WI38 (cell line): ENCODE results near the gene SETBP1.

Experiments used
- H3K4me3 ChIP-seq: 2 replicates; pipeline ENCODE4 v1.5.1; 2011; ENCODE audit warnings: low read depth, mild to moderate bottlenecking, control low read depth, low read length
- TF ChIP-seq, protein P1 (sequence below): IDR thresholded peaks from 2 replicates; pipeline ENCODE4 v1.5.1; 2012; ENCODE audit warnings: low read depth, mild to moderate bottlenecking, control low read depth, low read length

The SETBP1 gene

DNA sequence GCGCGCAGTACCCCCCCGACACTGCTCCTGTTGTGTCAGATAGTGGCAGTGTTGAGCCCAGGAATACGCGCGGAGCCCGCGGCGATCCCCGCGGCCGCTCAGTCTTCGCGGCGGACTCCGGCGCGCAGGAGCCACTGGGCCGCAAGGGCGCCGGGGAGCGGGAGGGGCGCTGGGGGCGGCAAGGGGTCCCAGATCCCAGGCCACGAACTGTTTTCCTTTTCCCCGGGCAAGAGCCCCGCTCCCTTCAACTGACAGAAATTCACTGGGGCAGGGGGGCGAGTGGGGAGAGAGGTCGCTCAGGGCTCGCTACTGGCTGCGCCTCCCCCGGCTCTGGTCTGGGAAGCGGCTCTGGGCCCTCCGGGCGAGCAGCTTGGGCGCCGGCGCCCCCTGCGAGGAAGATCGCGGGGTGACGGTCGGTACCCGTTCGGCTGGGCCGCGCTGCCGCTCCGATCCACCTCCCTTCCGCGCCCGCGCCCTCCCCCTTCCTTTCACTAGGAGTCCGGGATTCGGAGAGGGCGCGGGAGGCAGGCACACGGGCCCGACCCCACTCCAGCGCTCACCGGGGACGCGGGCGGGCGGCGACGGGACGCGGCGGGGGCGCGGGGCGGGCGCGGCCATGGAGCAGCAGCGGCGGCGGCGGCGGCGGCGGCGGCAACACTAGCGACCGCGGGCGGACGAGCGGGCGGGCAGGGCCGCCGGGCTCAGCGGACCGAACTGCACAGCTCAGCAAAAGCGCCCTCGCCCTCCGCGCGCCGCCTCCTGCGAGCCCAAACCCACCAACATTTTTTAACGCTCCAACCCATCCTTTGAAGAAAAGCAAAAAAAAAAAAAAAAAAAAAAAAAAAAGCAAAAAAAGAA is 1.4 kb upstream of the SETBP1 start:
- TF ChIP-seq, protein P1, sequence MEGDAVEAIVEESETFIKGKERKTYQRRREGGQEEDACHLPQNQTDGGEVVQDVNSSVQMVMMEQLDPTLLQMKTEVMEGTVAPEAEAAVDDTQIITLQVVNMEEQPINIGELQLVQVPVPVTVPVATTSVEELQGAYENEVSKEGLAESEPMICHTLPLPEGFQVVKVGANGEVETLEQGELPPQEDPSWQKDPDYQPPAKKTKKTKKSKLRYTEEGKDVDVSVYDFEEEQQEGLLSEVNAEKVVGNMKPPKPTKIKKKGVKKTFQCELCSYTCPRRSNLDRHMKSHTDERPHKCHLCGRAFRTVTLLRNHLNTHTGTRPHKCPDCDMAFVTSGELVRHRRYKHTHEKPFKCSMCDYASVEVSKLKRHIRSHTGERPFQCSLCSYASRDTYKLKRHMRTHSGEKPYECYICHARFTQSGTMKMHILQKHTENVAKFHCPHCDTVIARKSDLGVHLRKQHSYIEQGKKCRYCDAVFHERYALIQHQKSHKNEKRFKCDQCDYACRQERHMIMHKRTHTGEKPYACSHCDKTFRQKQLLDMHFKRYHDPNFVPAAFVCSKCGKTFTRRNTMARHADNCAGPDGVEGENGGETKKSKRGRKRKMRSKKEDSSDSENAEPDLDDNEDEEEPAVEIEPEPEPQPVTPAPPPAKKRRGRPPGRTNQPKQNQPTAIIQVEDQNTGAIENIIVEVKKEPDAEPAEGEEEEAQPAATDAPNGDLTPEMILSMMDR = no peak; the same call in 1 of the 2 replicates
- H3K4me3 ChIP-seq = peak overlapping the region; percentile 63

DNA sequence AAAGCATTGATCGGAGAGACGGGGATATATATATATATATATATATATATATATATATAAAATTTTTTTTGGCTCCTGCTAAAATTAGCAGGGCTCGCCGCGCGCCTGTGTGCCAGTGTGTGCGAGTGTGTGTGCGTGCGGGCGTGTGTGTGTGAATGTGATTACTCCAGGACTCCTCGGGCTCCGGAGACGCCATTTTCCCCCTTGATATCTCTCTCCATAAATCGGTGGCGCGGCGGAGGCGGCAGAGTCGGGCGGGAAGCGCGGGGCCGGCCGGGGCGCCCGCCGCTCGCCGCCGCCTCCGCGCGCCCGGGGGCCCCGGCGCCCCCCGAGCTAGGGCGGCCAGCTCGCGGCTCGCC is 795 bp upstream of the SETBP1 start:
- TF ChIP-seq, protein P1 = no peak
- peak overlapping the region; percentile 63 for H3K4me3 ChIP-seq

DNA sequence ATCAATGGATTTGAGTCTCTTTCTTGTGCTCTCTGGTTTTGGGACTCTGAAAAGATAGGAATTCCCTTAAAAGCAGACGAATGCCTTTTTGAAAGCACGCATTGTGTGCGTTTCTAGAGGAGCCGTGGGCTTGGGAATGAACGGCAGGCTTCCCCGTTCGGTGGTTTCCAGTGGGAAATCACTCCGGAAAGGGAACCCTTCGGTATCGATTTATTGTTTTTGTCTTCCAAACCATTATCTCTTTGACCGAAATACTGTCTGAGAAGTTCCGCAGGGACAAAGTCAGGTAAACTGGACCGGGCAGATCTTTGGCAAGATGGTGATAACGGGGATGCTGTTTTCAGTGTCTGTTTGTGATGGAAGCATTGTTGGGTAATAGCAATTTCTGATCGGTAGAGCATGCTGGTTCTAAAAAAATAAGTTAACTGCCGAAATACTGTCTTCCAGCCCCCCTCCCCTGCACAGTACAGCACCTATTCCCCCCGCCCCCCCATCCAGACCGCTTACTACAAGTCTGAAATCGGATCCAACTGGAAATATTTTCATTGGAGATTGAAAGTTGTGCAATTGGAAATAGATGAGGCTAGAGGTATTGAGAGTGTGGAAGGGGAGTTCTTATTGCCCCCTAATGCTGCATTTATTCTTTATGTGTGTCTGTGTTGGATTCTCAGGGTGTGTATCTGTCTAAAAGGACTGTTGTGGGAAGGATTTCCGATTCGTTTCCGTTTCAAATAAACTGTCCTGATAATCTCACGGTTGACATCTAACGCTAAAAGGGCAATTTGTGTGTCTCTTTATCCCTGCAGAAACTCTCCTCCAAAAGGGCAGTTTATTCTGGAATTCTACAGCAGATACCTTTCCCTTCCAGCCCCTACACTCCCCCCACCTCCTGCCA is 635 bp downstream of the SETBP1 start:
- no peak overlapping the region for H3K4me3 ChIP-seq

DNA sequence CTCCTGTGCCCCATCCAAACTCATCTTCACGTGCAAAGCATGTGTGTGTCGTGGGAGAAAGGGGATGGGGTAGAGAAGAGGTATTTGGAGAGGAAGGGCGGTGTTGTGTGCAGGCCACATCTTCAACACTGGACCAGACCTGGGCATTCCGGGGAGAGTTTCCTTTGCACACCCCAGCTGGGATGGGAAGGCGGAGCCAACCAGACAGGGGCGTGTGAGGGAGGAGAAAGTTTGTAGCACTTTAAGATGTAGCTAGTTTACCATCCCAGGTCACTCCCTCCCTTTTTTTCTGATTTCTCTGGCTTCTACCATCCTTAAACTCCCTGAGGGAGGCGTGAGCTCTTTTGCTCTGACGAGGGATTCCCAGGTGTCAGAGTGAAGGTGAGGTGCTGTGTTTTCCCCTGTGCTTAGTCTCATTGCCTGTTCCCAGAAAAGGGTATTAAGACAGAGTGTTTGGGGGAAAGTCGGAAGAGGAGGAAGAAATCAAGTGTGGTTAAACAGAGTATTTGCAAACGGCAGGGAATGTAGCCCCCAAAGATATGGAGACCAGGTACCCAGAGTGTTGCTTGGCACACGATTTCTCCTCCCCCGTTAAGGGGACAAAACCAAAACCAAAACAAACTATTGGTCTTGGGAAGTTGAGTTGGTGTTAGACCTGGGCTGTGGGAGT is 1.6 kb downstream of the SETBP1 start:
- H3K4me3 ChIP-seq = no peak overlapping the region
- TF ChIP-seq, protein P1 = no peak

More for the DNA sequence above, 635 bp downstream of the SETBP1 start:
- TF ChIP-seq, protein P1 = no peak

DNA sequence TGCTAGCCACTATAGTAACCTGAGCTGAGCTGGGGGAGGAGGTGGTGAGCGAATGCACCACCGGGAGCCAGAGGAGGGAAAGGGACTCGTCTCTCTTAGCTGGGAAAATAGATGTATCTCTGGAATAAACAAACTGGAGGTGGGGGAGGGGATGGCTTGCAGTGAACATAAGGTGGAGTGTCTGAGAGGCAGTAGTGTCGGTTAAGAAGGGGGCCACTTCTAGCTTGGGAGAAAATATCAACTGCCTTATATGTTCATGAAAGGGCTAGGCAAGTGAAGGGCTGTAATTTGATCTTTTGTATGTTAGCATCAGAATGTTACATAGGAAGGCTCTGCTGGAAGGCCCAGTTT is 2.2 kb downstream of the SETBP1 start:
- H3K4me3 ChIP-seq = no peak overlapping the region
- TF ChIP-seq, protein P1 = no peak

DNA sequence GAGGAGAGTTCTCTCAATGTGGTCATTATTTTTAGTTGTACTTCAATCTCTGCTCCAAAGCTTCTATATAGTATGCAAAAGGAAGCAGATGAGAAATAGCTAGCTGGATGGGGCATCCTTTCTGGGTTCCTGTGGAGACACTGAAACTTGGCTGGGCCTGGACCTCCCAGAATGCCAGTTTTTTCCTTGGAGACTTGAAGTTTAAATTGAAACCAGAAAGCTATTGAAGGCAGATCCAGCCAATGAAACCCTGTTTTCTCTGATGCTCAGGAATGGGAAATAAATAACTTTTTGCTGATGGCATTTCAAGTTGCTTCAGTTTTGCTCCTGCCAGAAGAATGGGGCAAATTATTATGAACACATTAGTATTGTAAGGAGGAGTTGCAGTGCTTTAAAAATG is 2.9 kb downstream of the SETBP1 start:
- TF ChIP-seq, protein P1 = no peak
- no peak overlapping the region for H3K4me3 ChIP-seq
